ENCODE data around the gene BEST4.
A peak's percentile ranks its signal among the peaks of the same experiment; 100 is the strongest.

Gene BEST4

GRCh38 chr1:44807364-44808062 lies 19.5 kb upstream of the BEST4 start:
- ChIA-PET CTCF (interaction anchor here (0.8 to 4.3 kb wide), 7 partner anchors 7 to 204 kb away, joined by 3 to 42 read pairs (median 21); partner anchors contain the start of genes HECTD3, PLK3, RNU5D-1 and UROD), POLR2A (interaction anchor here (2.2 to 7.7 kb wide), 4 partner anchors 7 to 86 kb away, joined by 10 to 120 read pairs (median 34); partner anchors contain the start of genes PLK3 and RPS8)
- DNase-seq (ENCODE audit: extremely low spot score): peak; percentile 74
- no peak for TF ChIP-seq CTCF (IDR thresholded peaks at IDR 0.05; ENCODE audit: control extremely low read depth, extremely low read depth, low read depth, missing control alignments)

DNA sequence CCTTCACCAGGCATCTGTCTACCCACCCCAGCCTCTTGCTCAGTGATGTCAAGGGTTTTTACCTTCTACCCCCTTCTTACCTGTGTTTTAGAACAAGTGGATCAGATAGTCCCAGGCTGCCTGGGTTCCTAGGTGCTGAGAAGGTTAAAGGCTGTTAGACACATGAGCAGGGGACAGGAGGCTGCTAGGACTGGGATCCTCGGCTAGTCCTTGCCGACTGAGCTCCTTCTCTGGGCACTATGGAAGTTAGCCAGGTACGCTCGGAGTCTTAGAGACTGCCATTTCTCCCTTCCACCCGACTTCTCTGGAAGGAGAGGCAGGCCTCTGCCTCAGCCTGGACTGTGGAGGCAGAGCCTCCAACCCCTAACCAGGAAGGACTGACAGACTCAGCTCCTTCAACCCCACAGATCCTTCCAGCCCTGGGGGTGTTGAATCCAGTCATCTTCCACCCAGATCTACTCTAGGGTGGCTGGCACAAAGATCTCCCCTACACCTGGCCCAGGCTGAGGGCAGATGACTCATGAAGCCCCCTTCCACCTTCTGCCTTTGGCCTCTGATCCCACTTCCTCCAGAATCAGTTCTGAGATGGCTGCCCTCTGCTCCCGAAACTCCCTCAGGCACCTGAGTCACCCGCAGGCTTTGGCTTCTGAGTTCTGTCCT lies 18.9 kb upstream of the BEST4 start, which contains the start of gene DYNLT4:
DYNLT4 (minus strand) TSS at position 648 of the 660 bp plus-strand sequence. CDS start 683 bp downstream, outside the sequence.
- POLR2A ChIA-PET: interaction anchor here (1.1 to 7.7 kb wide), 3 partner anchors 13 to 85 kb away, joined by 4 to 120 read pairs (median 4); partner anchors contain the start of gene RPS8
- CTCF ChIA-PET: interaction anchor here (1.0 to 4.3 kb wide), 3 partner anchors 12 to 21 kb away, joined by 4 to 42 read pairs (median 25); no protein-coding TSS in a partner anchor
- DNase-seq (ENCODE audit: extremely low spot score): no peak
- no peak for TF ChIP-seq CTCF (IDR thresholded peaks at IDR 0.05; ENCODE audit: control extremely low read depth, extremely low read depth, low read depth, missing control alignments)

- ChIA-PET POLR2A (interaction anchor here (0.6 to 7.7 kb wide), 5 partner anchors 13 to 497 kb away, joined by 3 to 120 read pairs (median 4); partner anchors contain the start of gene RPS8), CTCF (interaction anchor here (1.0 to 4.3 kb wide), 5 partner anchors 12 to 77 kb away, joined by 3 to 42 read pairs (median 5); no protein-coding TSS in a partner anchor)
- no peak for TF ChIP-seq CTCF (IDR thresholded peaks at IDR 0.05; ENCODE audit: control extremely low read depth, extremely low read depth, low read depth, missing control alignments)
- no peak for DNase-seq (ENCODE audit: extremely low spot score)
These were observed 18.2 kb upstream of the BEST4 start for GRCh38 chr1:44806025-44806703.

DNA sequence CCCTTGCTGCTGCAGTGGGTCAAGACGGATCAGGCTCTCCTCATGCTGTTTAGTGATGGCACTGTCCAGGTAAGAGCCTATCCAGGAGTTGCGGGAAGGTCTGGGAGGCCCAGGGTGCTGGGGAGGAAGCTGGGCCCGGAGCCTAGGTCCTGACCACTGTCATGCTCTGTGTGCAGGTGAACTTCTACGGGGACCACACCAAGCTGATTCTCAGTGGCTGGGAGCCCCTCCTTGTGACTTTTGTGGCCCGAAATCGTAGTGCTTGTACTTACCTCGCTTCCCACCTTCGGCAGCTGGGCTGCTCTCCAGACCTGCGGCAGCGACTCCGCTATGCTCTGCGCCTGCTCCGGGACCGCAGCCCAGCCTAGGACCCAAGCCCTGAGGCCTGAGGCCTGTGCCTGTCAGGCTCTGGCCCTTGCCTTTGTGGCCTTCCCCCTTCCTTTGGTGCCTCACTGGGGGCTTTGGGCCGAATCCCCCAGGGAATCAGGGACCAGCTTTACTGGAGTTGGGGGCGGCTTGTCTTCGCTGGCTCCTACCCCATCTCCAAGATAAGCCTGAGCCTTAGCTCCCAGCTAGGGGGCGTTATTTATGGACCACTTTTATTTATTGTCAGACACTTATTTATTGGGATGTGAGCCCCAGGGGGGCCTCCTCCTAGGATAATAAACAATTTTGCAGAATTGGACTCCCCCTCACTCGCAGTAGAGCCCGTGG lies 17.5 kb upstream of the BEST4 start:
- POLR2A ChIA-PET: interaction anchor here (0.6 to 7.7 kb wide), 7 partner anchors 9 to 498 kb away, joined by 3 to 120 read pairs (median 4); partner anchors contain the start of gene RPS8
- CTCF ChIA-PET: interaction anchor here (1.3 to 1.5 kb wide), 2 partner anchors 13 to 76 kb away, joined by 3 to 5 read pairs; no protein-coding TSS in a partner anchor
- no peak for DNase-seq (ENCODE audit: extremely low spot score)
- no peak for TF ChIP-seq CTCF (IDR thresholded peaks at IDR 0.05; ENCODE audit: control extremely low read depth, extremely low read depth, low read depth, missing control alignments)

GRCh38 chr1:44803312-44804095 lies 15.5 kb upstream of the BEST4 start:
- no peak for DNase-seq (ENCODE audit: extremely low spot score)
- ChIA-PET CTCF (interaction anchor here (1.2 to 1.5 kb wide), 3 partner anchors 11 to 18 kb away, joined by 3 to 4 read pairs (median 3); no protein-coding TSS in a partner anchor), POLR2A (interaction anchor here (0.6 kb wide), 1 partner anchor 133 kb away, joined by 4 read pairs; no protein-coding TSS in a partner anchor)
- TF ChIP-seq CTCF (IDR thresholded peaks at IDR 0.05; ENCODE audit: control extremely low read depth, extremely low read depth, low read depth, missing control alignments): no peak
